NCI-H2081 treated with DMSO at 0.1 percent for 48 hours (cell line): Measurements from ENCODE around the gene GRM5.
"Not testable (repeated sequence)": the region's sequence is repeated elsewhere in the genome, so short reads cannot be mapped to it uniquely, and the experiment has no call there.

Experiments used
- DNase-seq: peaks from one replicate; lab custom pipeline; 2025; lab: John Stamatoyannopoulos, UW

GRM5 gene

DNA sequence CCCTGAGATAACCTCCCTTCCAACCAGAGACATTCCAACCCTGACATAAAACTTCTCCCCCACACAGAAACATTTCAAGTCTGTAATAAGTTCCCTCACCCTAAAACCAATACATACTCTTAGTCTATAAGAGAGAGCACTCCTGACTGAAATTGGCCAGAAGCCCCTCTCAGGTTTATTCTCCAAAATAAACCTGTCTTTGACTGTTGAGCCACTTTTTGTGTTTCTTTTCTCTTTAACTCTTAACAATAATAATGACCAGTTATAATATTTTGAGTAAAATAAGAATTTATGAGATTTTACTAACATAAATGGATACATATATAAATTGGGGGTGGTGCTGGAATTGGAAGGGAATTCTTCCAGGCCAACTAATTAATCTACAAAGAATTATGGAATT, 93.6 kb downstream of the GRM5 start:
- no peak for DNase-seq

DNA sequence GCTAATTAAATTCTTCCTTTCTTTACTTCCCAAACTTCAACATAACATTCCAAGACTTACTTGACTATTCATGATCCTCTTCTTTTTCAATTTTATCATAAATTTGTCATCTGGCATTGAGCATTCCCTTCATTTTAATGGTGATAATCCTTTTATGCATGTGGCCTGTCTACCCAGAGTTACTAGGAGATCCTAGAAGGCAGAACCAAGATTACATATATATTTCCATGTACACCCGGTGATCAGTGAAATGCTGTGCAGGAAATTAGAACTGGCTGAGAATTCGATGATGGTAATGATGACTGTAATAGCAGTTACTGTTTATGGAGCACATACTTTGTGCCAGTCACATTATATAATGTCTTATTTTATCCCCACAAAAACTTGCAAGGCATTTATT, 104.2 kb downstream of the GRM5 start:
- DNase-seq = not testable (repeated sequence)

DNA sequence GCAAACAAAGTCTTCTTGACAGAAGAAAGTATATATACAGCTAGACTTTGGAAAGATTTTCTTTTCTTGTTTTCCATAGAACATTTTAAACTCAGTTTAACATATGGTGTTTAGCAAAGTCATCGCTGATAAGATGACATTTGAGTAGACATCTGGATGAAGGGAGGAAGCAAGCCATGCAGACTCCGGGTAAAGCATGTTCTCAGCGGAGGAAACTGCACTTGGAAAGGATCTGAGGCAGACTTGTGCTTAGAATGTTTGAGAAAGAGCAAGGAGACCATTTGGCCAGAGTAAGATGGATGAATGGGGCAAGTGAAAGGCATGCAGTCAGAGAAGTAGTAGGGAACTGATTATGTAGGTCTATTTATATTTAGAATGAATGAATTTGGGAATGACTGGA, 105.9 kb downstream of the GRM5 start:
- not testable (repeated sequence) for DNase-seq

DNA sequence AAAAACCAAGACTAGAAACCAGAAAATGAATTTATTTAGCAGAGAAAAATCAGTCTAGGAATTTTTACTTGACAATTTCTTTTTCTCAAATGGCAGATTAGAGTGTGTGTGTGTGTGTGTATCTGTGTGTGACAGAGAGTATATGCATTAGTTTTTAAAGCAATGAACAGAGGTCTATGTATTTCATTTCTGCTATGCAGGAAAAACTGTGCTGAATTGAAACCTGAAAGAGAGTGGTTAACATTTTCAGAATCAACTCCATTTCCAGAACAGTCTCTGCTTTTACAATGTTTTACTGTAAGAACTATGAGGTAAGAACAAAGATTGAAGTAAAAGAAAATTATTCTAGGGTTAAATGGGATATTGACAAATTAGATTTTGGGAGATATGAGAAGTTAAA, 114.8 kb downstream of the GRM5 start:
- no peak for DNase-seq

DNA sequence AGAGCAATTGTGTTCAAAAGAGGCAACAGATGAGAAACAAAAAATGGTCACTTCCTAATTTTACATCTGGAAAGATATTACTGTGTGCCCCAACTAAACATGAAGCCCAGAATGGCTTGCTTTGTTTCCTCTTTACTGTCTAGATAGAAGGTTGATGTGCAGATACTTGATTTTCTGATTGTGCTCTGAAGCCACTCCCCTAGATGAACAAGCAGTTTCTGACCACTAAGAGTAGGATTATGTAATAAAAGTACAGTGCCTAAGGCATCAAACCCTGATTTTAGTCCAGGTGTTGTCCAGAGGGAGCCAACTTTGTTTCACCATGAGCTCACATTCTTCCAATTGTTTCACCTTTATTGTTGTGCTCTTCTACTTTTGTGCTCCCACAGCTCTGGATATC, 116.9 kb downstream of the GRM5 start:
- not testable (repeated sequence) for DNase-seq

DNA sequence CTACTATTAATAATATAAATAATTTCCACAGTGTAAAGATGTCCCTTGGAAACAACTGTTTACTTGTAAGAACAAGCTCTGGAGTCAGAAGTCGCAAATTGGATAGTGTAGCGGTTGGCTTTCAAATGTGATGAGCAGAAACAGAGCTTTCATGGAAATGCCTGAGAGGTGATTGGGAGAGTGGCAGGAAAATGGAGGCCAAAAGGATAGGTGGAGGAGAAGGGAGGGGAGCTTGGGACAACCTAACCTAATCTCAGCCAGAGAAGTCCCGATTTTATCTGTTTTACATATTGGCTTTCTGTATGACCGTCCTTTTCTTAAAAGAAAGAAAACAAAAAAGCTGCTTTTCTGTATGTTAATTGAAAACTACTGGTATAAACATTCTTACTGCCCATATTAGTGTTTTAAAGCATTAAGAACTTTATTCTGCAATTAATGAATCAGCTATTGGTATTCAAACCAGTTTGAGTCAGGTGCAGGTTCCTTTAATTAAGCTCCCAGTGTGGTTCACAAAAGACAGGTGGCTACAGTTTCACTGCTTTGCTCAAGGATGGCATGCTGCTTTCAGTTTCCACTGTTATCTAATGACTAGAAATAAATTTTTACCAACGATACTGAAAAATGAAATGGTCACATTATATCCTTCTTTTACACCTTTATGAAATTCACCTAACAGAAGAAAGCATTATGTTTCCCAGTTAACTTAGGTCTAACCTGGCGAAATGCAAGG, 117.8 kb downstream of the GRM5 start:
- not testable (repeated sequence) for DNase-seq

DNA sequence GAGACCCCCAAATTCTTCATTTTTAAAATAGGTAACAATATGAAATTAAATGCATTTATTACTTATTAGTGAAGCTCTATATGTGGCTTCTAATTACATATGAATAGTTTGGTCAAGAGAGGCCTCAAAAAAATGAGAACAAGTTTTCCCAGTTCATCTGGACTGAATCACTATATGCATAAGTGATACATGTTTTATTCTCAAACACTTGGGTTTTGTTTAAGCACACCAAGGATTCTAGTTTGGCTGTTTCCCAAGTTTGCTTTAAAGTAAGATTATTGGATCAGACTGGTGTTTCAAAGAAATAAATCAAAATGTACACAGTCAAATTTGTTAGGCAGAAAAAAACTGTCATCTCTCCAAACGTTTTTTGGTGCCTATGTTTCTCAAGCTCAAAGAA, 136.1 kb downstream of the GRM5 start:
- not testable (repeated sequence) for DNase-seq

DNA sequence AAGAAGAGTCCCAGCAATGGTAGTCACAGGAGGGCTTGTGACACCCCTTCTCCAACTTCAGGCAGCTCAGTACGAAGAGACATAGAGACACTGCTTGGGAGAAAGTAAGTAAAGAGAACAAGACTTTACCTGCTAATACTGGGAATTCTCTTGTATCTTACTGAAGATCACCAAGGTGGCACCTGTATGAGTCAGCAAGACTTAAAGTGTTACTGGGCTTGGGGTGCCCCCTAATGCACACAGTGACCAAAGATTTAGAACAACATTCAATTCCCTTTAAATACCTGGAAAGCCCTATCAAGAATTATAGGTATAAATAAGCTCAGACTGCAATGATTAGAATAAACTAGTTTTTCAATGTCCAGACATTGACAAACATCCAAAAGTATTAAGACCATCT, 148.7 kb downstream of the GRM5 start:
- not testable (repeated sequence) for DNase-seq

DNA sequence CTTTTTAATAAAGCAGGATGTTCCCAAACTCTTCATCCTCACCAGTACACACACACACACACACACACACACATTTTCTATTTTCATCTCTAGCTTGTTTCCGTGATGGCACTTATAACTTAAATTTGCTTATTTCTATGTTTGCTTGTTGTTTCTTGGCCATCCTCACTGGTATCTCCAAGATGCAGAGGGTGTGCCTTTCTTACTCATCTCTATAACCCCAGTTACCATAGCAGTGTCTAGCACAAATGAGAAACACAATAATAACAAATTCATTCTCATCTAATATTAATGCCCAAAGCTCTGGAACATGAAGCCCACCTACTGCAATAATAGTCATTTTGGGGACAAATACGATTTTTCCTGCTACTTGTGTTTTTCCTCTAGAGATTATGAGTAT, 156.3 kb downstream of the GRM5 start:
- no peak for DNase-seq

DNA sequence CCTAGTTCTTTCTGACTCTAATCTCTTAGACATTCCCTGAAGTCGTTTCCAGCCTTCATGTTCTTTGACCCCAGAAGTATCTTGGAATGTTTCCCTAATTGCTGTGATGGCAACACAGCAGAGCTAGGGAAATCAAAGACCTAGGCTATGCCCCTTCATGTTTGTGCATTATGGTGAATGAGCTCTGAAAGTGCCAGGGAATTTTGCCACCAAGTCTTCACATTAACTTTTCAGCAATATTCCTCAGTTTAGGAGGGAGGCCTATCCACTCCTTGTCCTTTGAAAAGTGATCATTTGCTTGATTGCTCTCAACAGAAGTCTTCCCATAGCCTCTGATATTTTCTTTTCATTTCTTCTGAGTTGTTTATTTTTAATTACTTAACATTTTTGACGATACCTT, 164.3 kb downstream of the GRM5 start:
- not testable (repeated sequence) for DNase-seq

DNA sequence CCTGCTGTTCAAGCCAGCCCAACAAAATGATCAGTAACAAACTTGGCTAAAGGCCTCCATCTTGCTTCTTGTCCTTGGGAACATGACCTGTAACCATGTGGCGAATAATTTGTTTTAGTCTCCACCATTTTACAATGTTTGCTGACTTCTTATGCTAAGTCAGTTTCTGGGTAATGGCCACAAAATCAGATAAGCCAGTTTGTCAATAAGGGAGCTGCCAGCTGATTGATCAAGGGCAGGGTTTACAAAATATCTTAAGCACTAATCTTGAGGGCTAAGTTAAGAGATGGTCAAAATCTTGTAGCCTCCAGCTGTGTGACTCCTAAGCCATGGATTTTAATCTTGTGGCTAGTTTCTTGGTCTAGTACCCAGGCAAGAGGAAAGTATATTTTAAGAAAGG, 176.9 kb downstream of the GRM5 start:
- not testable (repeated sequence) for DNase-seq

DNA sequence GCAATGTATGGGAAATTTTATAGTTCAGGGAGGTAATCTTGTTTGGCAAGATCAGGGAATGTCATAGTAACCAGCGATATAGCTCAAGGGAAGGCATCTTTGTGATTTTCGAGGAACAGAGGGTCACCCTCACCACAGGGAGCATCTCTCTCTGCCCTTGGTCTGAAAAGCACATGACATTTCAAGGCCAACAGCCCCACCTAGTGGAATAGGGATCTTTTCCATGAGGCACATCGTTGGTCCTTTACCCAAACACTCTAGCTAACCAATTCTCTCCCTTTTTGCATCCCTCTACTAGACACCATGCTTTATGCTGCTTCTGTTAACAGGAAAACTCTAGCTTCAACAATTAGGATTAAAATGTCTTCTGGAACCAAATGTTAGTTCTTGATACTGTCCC, 179.0 kb downstream of the GRM5 start:
- no peak for DNase-seq

DNA sequence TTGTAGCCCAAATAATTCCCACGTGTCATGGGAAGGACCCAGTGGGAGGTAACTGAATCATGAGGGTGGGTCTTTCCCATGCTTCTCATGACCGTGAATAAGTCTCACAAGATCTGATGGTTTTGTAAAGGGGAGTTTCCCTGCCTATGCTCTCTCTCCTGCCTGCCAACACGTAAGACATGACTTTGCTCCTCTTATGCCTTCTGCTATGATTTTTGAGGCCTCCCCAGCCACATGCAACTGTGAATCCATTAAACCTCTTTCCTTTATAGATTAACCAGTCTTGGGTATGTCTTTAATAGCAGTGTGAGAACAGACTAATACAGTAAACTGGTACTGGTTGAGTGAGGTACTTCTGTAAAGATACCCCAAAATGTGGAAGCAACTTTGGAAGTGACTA, 183.0 kb downstream of the GRM5 start:
- DNase-seq = not testable (repeated sequence)

DNA sequence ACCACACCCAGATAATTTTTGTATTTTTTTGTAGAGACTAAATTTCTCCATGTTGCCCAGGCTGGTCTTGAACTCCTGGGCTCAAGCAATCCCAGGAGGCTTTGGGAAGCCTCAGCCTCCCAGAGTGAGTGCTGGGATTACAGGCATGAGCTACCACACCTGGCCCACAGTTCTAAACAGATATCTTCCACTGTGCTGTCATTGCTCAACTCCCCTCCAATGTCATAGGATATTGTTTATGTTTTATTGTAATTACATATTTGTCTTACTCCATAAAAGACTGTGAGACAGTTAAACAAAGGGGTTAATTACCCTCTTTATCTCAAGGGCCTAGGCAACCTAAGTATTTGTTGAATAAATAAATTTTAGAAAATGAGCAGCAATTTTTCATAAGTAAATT, 204.2 kb downstream of the GRM5 start:
- peak; percentile 91 for DNase-seq

DNA sequence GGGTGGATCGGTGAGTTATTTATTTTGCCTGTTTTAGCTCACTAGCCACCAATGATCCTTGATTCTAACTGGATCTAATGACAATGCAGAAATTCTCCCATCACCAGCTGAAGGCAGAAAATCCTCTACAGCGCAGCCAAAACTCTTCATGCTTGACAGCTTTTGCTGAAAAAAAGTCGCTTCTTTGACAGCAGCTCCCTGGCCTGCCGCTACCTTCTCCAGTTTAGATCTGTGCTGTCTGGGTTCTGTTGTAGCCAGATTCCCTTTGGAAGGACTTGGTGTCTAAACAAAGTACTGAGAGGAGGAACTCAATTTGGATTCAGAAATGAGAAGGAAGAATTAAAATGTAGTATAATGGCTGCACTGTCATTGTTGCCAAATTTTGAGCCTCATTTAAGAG, 205.4 kb downstream of the GRM5 start:
- not testable (repeated sequence) for DNase-seq

DNA sequence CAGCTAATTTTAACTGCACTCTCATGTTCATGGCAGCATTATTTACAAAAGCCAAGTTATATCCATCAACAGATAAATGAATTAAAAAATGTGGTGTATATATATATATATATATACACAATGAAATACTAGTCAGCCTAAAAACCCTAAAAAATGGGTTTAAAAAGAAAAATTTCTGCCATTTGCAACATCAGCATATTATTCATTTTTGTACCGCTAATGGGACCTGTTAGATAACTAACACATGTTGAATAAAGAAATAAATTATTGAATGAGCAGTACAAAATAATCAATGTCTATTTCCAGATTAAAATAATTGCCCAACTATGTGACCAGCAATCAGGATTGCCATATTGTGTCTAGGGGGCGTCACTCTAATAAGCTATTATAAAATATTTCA, 211.8 kb downstream of the GRM5 start:
- DNase-seq = not testable (repeated sequence)

DNA sequence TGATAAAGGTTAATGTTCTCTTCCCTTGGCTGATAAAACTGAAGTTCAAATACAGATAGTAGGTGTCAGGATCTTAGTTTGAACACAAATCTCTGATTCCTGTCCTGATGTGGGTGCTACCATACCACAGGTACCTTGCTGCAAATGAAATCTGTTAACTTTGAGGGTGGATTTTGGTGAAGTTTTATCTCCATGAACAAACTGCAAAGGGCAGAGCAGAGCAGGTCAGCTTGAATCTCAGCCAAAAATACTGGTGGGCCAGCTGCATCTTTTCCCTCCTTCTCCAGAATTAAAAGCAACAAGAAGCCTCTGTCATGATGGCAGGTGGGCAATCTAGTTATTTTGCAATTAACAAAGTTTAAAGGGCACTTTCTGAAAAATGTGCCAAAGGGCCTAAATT, 214.2 kb downstream of the GRM5 start:
- DNase-seq = not testable (repeated sequence)

DNA sequence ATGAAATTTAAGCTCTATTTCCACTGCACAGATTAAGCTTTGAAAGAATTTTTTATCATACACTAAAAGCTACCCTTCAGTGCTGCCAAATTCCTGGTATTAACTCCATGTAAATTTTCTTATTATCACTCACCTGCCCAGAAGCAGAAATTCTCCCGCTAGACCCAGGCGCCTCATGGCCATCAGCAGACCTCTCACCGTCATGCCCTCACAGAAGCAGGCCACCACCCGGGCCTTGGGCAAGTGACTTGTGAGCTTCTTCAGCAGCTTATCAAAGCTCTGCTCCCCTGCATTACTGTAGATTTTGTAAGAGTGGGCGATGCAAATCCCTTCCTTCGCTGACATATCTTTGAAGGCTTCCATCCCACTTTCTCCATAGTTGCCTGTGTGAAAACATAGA, 216.0 kb downstream of the GRM5 start:
- DNase-seq = not testable (repeated sequence)

DNA sequence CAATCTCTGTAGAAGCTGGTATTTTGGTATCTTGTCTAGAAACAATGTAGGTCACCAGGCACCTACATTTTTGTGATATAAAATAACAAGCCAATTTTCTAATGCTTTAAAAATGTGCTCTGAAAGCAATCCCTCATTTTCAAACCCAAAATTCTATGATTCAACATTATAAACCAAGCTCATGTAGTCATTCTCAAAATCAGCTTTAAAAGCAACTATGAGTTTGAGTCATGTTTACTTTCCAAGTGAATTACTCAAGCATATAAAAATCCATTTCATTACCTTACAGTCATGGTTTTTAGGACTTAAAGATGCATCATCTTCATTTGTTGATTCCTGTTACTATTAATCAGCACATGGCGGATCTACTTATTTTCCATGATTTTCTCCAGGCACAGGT, 216.4 kb downstream of the GRM5 start:
- no peak for DNase-seq

DNA sequence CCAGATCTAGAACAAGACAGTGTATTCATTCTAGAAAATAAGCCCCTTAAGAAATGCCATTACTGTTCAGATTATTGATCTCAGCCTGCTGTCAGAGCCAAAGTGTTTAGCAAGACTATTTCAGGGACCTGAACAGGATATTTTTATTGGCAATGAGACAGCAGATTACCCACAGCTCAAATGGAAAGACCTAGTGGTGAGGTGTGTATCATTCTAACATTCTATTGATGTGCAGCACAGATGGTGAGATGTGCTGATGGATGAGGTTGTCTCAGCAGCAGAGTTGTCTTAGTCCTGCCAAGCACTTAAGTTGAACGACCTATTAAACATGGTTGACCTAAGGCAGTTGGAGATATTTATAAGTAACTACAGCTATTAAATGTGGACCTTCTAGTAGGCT, 219.5 kb downstream of the GRM5 start:
- not testable (repeated sequence) for DNase-seq

DNA sequence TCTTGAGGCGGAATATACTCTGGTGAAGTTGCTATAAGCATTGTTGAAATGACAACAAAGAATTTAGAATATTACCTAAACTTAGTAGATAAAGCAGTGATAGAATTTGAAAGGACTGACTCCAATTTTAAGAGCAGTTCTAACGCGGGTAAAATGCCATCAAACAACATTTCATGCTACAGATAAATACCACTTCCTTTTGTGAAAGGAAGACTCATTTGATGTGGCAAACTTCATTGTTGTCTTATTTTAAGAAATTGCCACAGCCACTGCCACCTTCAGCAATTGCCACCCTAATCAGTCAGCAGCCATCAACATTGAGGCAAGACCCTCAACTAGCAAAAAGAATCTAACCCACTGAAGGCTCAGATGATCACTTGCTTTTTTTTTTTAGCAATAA, 220.8 kb downstream of the GRM5 start:
- not testable (repeated sequence) for DNase-seq

DNA sequence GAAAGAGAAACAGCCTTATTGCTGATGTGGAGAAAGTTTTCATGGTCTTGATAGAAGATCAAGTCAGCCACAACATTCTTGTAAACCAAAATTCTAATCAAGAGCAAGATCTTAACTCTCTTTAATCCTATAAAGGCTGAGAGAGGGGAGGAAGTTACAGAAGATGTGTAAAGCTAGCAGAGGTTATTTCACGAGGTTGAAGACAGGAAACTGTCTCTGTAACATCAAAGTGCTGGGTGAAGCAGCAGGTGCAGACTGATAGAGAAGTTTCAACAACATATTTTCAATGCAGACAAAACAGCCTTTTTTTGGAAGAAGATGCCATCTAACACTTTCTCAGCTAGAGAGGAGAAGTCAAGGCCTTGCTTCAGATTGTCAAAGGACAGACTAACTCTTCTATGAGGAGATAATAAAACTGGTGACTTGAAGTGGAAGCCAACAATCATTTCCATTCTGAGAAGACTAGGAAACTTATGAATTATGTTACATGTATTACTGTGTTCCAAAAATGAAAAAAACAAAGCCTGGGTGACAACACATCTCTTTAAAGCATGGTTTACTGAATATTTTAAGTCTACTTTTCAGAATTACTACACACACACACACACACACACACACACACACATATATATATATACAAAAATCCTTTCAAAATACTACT, 221.9 kb downstream of the GRM5 start:
- DNase-seq = not testable (repeated sequence)

DNA sequence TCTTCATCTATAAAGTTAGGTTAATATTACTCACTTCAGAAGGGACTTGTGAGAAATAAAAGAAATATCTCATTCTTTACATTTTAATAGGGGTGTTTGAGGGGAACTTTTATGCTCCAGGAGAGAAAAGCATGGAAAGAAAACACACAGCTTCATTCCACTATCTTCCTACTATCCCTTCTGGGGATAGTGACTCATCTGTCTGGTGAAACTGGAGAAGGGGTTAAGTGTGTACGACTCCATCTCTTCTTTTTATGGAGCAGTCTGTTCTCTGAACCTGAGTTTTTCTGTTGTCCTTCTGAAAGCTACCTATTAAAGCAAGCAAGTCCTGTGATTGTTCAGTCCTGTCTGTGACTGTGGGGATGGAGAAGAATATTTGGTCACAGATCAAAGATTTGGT, 227.6 kb downstream of the GRM5 start:
- not testable (repeated sequence) for DNase-seq

DNA sequence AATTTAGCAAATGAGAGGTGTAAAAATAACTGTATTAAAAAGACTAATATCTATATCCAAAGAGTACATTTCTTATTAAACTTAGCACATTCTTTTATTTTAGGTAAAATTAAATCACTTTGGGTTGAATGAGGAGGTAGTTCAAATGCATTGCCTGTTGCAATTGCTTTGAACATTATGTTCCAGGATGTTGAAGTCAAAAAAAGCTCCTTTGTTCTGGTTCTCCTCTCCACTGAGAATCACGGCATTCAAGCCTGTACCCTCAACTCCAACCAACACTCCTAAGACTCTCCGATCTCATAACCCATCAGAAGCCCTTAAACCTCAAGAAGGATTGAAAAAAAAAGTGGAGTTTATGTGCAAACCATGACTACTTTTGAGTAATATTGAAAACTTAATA, 230.1 kb downstream of the GRM5 start:
- DNase-seq = not testable (repeated sequence)
